HUES48 (cell line): ENCODE data around the gene HPGDS.

Source experiments
- H3K27ac ChIP-seq: one replicate; pipeline ENCODE4 v1.7.0; 2013; ENCODE audit warnings: low read depth, low read length, inconsistent platforms
- H3K27me3 ChIP-seq: 2 replicates; pipeline ENCODE4 v1.6.1; 2013; ENCODE audit warnings: mild to moderate bottlenecking, low read length; ENCODE audit not compliant: control insufficient read depth, insufficient read depth
- H3K36me3 ChIP-seq: 2 replicates; pipeline ENCODE4 v1.6.1; 2013; ENCODE audit warnings: low read length; ENCODE audit not compliant: control insufficient read depth, insufficient read depth
- H3K4me1 ChIP-seq: 2 replicates; pipeline ENCODE4 v1.6.1; 2013; ENCODE audit warnings: mild to moderate bottlenecking, low read length; ENCODE audit not compliant: control insufficient read depth, insufficient read depth
- H3K4me3 ChIP-seq: 2 replicates; pipeline ENCODE4 v1.5.1; 2013; ENCODE audit warnings: mild to moderate bottlenecking, low read depth, low read length
- H3K9ac ChIP-seq: 2 replicates; pipeline ENCODE4 v1.6.1; 2013; ENCODE audit warnings: mild to moderate bottlenecking, low read depth, low read length, moderate library complexity
- H3K9me3 ChIP-seq: 2 replicates; pipeline ENCODE4 v1.6.1; 2013; ENCODE audit warnings: low read length; ENCODE audit not compliant: control insufficient read depth, insufficient read depth

HPGDS gene

DNA sequence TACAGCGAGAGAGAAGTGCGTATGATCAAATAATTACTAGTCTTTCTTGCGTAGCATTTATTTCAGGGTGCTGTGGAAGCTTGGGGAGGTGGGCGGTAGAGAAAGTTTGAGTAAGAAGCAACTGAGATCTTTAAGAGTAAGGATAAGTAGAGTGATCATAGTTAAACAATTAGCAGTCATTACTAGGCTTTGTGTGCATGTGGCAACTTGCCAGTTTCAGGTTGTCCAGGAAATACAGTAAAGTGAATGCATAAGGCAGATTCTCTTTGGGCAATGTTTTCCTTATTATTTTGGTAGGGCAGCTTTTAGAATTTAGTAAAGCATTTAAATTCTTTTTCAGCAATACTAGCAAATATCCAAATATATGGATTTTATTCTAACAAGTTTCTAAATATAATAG is 57.0 kb downstream of the HPGDS start:
- H3K27me3 ChIP-seq = no peaks in the 10 kb centered on the region
- H3K9me3 ChIP-seq = no peaks in the 10 kb centered on the region
- no peak overlapping the region for H3K4me3 ChIP-seq
- H3K27ac ChIP-seq = no peak overlapping the region
- peaks cover 93% of the 10 kb centered on the region for H3K36me3 ChIP-seq
- no peaks in the 10 kb centered on the region for H3K4me1 ChIP-seq
- no peak overlapping the region for H3K9ac ChIP-seq

DNA sequence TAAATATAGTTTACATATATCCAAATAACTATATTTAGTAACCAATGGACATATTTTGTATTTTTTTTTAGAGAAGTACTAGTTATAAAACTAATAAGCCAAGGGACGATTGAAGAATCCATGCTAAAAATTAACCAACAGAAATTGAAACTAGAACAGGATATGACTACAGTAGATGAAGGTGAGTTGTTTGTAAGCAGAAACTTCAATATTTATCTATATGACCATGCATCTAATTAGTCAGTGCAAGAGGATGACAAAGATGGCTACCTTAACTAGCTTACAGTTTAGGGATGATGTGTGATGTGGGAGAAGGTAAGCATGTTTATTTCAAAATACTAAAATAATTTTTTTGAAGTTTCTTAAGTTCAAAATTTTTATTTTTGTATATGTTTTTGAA is 57.7 kb downstream of the HPGDS start:
- Histone ChIP-seq H3K4me1 (no peaks in the 10 kb centered on the region), H3K36me3 (peaks cover 93% of the 10 kb centered on the region), H3K9me3 (no peaks in the 10 kb centered on the region), H3K27ac (no peak overlapping the region), H3K27me3 (no peaks in the 10 kb centered on the region), H3K9ac (no peak overlapping the region), H3K4me3 (no peak overlapping the region)

DNA sequence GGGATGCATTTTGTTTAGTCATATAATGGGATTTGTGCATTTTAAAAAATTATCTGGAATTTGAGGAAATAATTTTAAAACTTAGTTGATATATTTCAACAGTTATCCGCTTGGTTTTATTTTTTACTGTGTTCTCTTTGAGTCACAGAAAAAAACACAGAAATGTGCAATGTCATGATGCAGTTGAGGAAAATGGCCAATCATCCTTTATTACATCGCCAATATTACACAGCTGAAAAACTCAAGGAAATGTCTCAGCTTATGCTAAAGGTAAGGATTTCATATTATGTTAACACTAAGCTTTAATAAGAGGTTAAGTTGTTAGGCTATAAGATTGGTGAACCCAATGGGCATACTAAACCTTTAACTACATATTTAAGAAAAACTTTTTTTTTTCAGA is 63.9 kb downstream of the HPGDS start:
- H3K4me3 ChIP-seq = no peak overlapping the region
- H3K9me3 ChIP-seq = no peaks in the 10 kb centered on the region
- H3K27me3 ChIP-seq = no peaks in the 10 kb centered on the region
- peaks cover 91% of the 10 kb centered on the region for H3K36me3 ChIP-seq
- H3K9ac ChIP-seq = no peak overlapping the region
- no peaks in the 10 kb centered on the region for H3K4me1 ChIP-seq
- H3K27ac ChIP-seq = no peak overlapping the region

DNA sequence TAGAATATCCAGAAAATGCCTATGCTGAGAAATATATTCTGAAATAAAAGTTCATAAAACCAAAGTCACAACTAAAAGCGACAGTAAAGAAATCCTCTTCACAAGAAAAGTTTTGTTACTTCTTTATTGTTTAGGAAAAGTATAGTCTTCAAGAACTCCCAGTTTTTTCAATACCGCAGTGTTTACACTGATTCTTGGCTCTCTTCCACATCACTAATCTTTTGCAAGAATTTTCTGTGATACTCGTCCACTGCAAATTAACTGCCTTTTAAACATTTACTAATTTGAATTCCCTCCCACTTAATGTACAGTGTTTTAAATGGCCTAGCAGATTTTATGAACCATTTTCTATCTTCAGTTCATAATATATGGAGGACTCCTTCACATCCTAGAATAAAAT is 65.1 kb downstream of the HPGDS start:
- Histone ChIP-seq H3K4me3 (no peak overlapping the region), H3K27ac (no peak overlapping the region)

DNA sequence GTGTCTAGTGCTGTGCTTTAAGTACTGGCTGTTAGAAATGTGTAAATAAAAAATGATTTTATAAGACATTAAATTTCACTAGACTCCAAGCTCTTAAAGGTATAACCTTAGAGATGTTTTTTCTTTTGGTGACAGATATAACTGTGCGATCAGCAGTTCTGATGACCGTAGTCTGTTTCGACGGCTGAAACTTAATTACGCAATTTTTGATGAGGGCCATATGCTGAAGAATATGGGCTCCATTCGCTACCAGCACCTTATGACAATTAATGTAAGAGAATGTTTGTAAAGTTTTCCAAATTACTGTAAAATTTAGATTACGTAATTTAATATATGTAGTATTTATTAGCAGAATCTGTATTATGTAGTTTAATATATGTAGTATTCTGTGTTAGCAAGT is 66.4 kb downstream of the HPGDS start:
- Histone ChIP-seq H3K9ac (no peak overlapping the region), H3K9me3 (no peaks in the 10 kb centered on the region), H3K36me3 (peaks cover 96% of the 10 kb centered on the region), H3K4me1 (no peaks in the 10 kb centered on the region), H3K27ac (no peak overlapping the region), H3K27me3 (no peaks in the 10 kb centered on the region), H3K4me3 (no peak overlapping the region)

More for the DNA sequence above, 65.1 kb downstream of the HPGDS start:
- Histone ChIP-seq H3K27me3 (no peaks in the 10 kb centered on the region), H3K9me3 (no peaks in the 10 kb centered on the region), H3K4me1 (no peaks in the 10 kb centered on the region), H3K9ac (no peak overlapping the region), H3K36me3 (peaks cover 92% of the 10 kb centered on the region)

DNA sequence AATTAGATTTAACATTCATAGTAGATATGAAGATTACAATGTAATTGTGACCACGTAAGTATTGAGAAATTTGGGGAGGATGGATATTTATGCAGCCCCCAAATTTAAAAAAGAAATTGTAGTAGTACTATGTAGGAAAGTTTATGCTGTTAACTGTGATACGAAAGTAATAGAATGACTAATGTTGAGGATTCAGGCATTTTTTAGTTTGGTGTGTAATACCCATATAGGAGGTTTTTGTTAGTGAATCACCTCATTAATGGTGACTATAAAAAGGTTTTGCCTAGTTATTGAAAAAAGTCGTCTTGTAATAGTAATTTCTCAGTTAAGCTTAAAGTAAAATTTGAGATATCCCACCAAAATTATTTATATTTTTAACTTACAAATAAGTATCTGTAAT is 67.7 kb downstream of the HPGDS start:
- H3K27ac ChIP-seq = no peak overlapping the region
- H3K4me1 ChIP-seq = no peaks in the 10 kb centered on the region
- peaks cover 96% of the 10 kb centered on the region for H3K36me3 ChIP-seq
- H3K9ac ChIP-seq = no peak overlapping the region
- H3K4me3 ChIP-seq = no peak overlapping the region
- no peaks in the 10 kb centered on the region for H3K27me3 ChIP-seq
- H3K9me3 ChIP-seq = no peaks in the 10 kb centered on the region

DNA sequence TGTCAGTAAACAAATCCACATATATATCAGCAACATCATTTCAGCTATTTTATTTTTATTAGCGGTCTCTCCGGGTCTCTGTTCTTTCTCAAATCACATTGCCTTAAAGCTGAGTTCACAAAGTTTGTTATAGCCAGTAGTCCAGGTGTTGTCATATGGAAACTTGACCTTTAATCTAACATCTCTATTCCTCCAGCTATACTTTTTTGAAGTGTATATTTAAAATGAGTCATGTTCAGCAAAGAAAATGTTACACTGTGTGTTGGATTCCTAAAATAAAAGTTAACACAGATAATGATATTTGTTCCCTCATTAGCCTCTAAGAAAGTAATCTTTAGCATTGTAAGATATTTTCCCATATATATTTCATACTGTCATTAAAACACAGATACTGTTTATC is 71.4 kb downstream of the HPGDS start:
- no peaks in the 10 kb centered on the region for H3K27me3 ChIP-seq
- no peak overlapping the region for H3K9ac ChIP-seq
- H3K36me3 ChIP-seq = peaks cover 94% of the 10 kb centered on the region
- no peaks in the 10 kb centered on the region for H3K9me3 ChIP-seq
- no peak overlapping the region for H3K27ac ChIP-seq
- H3K4me3 ChIP-seq = no peak overlapping the region
- H3K4me1 ChIP-seq = no peaks in the 10 kb centered on the region

DNA sequence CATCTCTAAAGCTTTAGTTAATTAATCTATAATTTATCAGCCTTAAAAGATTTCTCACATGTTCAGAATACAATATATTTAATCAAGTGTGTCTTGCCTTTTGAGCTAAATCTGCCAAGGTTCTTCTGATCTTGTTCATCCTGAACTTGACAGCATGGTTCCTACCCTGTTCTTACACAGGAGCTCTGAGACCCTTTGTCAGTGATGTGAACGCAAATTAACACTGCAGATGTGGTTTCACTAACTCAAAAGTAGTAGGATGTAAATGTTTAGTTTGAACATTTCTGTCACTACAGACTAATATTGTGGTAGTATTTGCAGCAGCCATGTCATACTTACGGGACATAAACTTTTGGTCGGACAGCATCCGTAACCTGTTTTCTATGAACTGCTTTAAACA is 75.6 kb downstream of the HPGDS start:
- peaks cover 90% of the 10 kb centered on the region for H3K36me3 ChIP-seq
- H3K9me3 ChIP-seq = no peaks in the 10 kb centered on the region

DNA sequence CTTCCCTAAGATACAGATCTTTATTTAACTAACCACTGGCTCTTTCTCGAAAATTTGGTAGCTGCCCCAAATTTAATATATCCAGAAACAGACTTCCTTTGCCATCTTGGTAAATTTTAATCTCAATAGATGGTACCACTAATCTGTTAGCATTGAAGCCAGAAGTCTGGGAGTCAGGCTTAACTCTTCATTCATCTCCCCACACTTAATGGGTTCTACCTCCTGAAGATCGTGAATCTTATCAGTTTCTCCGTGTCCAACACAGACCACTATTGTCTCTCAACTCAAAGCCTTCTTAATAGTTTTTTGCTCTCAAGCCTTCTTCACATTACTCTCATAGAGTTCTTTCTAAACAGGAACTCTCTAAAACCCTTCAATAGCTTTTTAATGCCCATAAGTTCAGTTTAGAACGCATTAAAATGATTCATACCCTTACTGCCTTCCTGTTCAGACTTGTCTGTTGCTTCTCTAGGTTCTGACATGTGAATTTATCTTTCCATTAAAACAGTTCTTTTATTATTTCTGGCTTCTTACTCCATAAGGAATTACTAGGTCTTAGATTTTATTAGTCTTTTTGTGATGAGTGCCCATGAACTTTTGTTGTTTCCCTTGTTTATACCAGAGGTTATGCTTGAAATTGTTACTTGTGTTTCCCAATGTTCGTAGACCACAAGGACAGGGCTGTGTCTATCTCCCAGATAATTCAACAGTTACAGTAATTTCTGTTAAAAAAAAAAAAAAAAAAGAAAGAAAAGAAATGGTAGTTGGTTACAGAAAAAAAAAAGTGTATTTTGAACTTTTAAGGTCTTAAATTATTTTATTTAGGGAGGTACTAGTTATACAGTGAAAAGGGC is 80.2 kb downstream of the HPGDS start:
- no peaks in the 10 kb centered on the region for H3K9me3 ChIP-seq
- no peak overlapping the region for H3K27ac ChIP-seq
- no peaks in the 10 kb centered on the region for H3K27me3 ChIP-seq
- no peak overlapping the region for H3K4me3 ChIP-seq
- no peak overlapping the region for H3K9ac ChIP-seq
- H3K4me1 ChIP-seq = no peaks in the 10 kb centered on the region
- H3K36me3 ChIP-seq = peaks cover 79% of the 10 kb centered on the region

More for the DNA sequence above, 75.6 kb downstream of the HPGDS start:
- Histone ChIP-seq H3K27me3 (no peaks in the 10 kb centered on the region), H3K4me3 (no peak overlapping the region), H3K4me1 (no peaks in the 10 kb centered on the region), H3K27ac (no peak overlapping the region), H3K9ac (no peak overlapping the region)

DNA sequence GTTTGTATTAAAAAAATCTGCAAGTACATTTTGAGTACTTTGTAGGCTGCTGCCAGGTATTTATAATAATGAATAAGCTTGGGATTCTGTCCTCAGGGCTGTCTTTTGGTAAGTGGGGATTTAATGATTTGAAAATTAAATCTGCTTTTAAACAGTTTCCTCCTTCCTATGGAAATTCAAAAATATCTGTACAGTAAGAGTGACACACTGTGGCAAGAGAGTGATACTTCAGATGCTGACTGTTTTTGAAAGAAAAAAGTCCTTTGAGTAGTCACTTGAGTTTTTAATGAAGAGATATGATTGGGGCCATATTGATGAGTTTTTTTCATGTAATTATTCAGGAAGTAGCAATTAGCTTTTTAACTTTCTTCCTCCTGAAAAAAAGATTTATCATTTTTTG is 85.8 kb downstream of the HPGDS start:
- Histone ChIP-seq H3K4me1 (no peaks in the 10 kb centered on the region), H3K36me3 (peaks cover 82% of the 10 kb centered on the region), H3K9me3 (no peaks in the 10 kb centered on the region), H3K27me3 (no peaks in the 10 kb centered on the region), H3K27ac (no peak overlapping the region), H3K4me3 (no peak overlapping the region), H3K9ac (no peak overlapping the region)

DNA sequence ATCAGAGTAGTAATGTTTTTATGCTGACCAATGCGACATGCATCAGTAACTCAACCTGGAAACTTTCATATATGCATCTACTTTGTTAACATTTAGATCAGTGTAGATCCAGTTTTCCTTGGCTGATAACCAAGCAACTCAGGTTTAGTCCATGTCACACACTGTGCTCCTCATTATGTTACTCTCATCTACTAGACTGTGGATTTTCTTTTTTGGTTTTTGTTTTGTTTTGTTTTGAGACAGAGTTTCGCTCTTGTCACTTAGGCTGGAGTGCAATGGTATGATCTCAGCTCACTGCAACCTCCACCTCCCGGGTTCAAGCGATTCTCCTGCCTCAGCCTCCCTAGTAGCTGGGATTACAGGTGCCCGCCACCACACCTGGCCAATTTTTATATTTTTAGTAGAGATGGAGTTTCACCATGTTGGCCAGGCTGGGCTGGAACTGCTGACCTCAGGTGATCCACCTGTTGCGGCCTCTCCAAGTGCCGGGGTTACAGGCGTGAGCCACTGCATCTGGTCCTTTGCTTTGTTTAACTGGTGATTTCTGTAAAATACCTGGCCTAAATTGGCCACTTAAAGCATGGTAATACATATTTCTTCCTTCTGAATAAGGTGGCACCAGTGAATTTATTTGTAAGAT is 86.4 kb downstream of the HPGDS start:
- Histone ChIP-seq H3K9me3 (no peaks in the 10 kb centered on the region), H3K9ac (no peak overlapping the region), H3K4me3 (no peak overlapping the region), H3K27me3 (no peaks in the 10 kb centered on the region), H3K36me3 (peaks cover 80% of the 10 kb centered on the region), H3K27ac (no peak overlapping the region), H3K4me1 (no peaks in the 10 kb centered on the region)
